Measurements from ENCODE around the gene MAST4. TPM values are rescaled to one million over a fixed set of nuclear protein-coding genes. Genes with fewer than 3 reads are reported as not detected.

Gene MAST4
- total and polyA plus RNA-seq, 2 donors (not counting 1 experiment from before 2014, with no cell fraction given): 2.5 to 57.1 TPM

DNA sequence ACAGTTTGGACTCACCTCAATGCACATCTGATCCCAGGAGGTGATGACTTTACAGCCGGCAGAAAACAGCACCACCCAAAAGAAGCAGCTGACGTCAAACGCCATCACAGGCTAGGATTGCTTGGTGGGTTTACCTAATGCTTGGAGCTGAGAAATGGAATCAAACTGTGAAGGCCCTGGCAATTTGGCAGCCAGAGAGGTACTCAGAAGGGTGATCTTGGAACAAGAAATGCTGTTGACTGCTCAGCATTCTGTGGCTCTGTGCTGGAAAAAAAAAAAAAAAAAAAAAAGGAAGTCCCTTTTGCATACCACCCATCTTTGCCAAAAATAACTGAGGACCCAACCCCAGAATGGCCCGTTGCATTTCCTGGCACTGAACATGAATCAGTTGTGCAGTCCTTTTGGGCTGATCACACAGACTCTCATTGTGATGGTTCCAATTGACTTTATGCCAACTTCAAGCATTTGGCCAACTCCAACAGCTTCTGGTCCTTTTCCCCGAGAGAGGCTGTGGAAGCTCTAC, 600.4 kb downstream of the MAST4 start, which contains the start of gene CD180:
TSS of gene CD180 (minus strand) at position 263 of the 523 bp plus-strand sequence. CDS start at position 105, 158 bp downstream.
- Mint-ChIP-seq H3K4me1 (peaks cover 96% of the 10 kb centered on the region), H3K4me3 (peak within 1 kb of the TSS; percentile 91), H3K27me3 (no peaks in the 10 kb centered on the region), H3K27ac (peak within 1 kb of the TSS; percentile 97), H3K9me3 (ENCODE audit: insufficient read depth) (no peaks in the 10 kb centered on the region)
- Histone ChIP-seq H3K9me3 (ENCODE audit: control extremely low read depth in 1 of 3, control insufficient read depth in 2 of 3, insufficient read depth in 1 of 3, low read length in 2 of 3) (peaks cover 0 to 10% (median 3%) of the 10 kb centered on the region in 3 donors), H3K79me2 (ENCODE audit: control insufficient read depth, insufficient read depth, low read length) (peaks cover 100% of the 10 kb centered on the region), H3K4me3 (ENCODE audit: control extremely low read depth in 1 of 5, extremely low read depth in 1 of 5, insufficient read depth in 1 of 5, low read depth in 2 of 5, low read length in 4 of 5) (peak within 1 kb of the TSS; percentile 63 to 95 (median 74)), H3K27ac (ENCODE audit: low read length in 2 of 2) (peak within 1 kb of the TSS; percentile 87 to 98), H4K20me1 (ENCODE audit: control insufficient read depth, insufficient read depth, low read length, poor library complexity, severe bottlenecking) (peaks cover 11% of the 10 kb centered on the region), H3K27me3 (replicated peaks in 1 of 4; ENCODE audit: control extremely low read depth in 1 of 4, control insufficient read depth in 3 of 4, insufficient read depth in 4 of 4, low read length in 3 of 4) (no peaks in the 10 kb centered on the region), H2AFZ (ENCODE audit: insufficient read depth, low read depth, low read length, poor library complexity, severe bottlenecking) (no peak within 1 kb of the TSS), H3K36me3 (replicated peaks in 1 of 2; ENCODE audit: control extremely low read depth in 1 of 2, control insufficient read depth in 1 of 2, extremely low read depth in 1 of 2, insufficient read depth in 2 of 2, low read length in 1 of 2) (peaks cover 8 to 30% of the 10 kb centered on the region in 2 experiments), H3K9ac (ENCODE audit: low read length) (peak within 1 kb of the TSS; percentile 87), H3K4me2 (replicated peaks; ENCODE audit: low read depth, low read length, poor library complexity, severe bottlenecking) (peak within 1 kb of the TSS; percentile 89), H3K4me1 (ENCODE audit: control insufficient read depth in 2 of 2, insufficient read depth in 2 of 2, low read length in 2 of 2) (peaks cover 60 to 76% of the 10 kb centered on the region in 2 donors)
- intact Hi-C loops (cut with micrococcal nuclease): loop anchor here (1.0 to 10.0 kb wide), 4 partner anchors 8 to 1238 kb away; partner anchors contain the start of gene PIK3R1
- WGBS (ENCODE audit: insufficient coverage): 4% methylated on average over 4 of the region's 5 CpGs
- ChIA-PET CTCF (interaction anchor here (0.7 to 9.8 kb wide), 10 partner anchors 11 to 1021 kb away, joined by 3 to 139 read pairs (median 3); no protein-coding TSS in a partner anchor), POLR2A (interaction anchor here (0.7 to 2.4 kb wide), 10 partner anchors 9 to 845 kb away, joined by 3 to 19 read pairs (median 10); no protein-coding TSS in a partner anchor)
- no peak for TF ChIP-seq CTCF (IDR thresholded peaks at IDR 0.05)
- no peak for TF ChIP-seq EZH2 (IDR thresholded peaks at IDR 0.05; ENCODE audit: borderline replicate concordance, insufficient read depth, low read depth, low read length, poor library complexity, severe bottlenecking)
- peak; percentile 54 for ATAC-seq (ENCODE audit: low read depth)
- peak; percentile 65 for DNase-seq

GRCh38 chr5:67197536-67197935, 601.3 kb downstream of the MAST4 start:
- Histone ChIP-seq H3K79me2 (ENCODE audit: control insufficient read depth, insufficient read depth, low read length) (peaks cover 99% of the 10 kb centered on the region), H2AFZ (ENCODE audit: insufficient read depth, low read depth, low read length, poor library complexity, severe bottlenecking) (no peak overlapping the region), H3K4me2 (replicated peaks; ENCODE audit: low read depth, low read length, poor library complexity, severe bottlenecking) (peak overlapping the region; percentile 89), H3K9ac (ENCODE audit: low read length) (peak overlapping the region; percentile 87), H3K9me3 (ENCODE audit: control extremely low read depth in 1 of 3, control insufficient read depth in 2 of 3, insufficient read depth in 1 of 3, low read length in 2 of 3) (peaks cover 0 to 6% (median 0%) of the 10 kb centered on the region in 3 donors), H3K27ac (ENCODE audit: low read length in 2 of 2) (peak overlapping the region; percentile 87 to 98), H3K27me3 (replicated peaks in 1 of 4; ENCODE audit: control extremely low read depth in 1 of 4, control insufficient read depth in 3 of 4, insufficient read depth in 4 of 4, low read length in 3 of 4) (no peaks in the 10 kb centered on the region), H3K4me1 (ENCODE audit: control insufficient read depth in 2 of 2, insufficient read depth in 2 of 2, low read length in 2 of 2) (peaks cover 62 to 78% of the 10 kb centered on the region in 2 donors), H3K4me3 (ENCODE audit: control extremely low read depth in 1 of 5, extremely low read depth in 1 of 5, insufficient read depth in 1 of 5, low read depth in 2 of 5, low read length in 4 of 5) (peak overlapping the region in 4 of 5 experiments; percentile 63 to 87 (median 73)), H4K20me1 (ENCODE audit: control insufficient read depth, insufficient read depth, low read length, poor library complexity, severe bottlenecking) (peaks cover 5% of the 10 kb centered on the region), H3K36me3 (replicated peaks in 1 of 2; ENCODE audit: control extremely low read depth in 1 of 2, control insufficient read depth in 1 of 2, extremely low read depth in 1 of 2, insufficient read depth in 2 of 2, low read length in 1 of 2) (peaks cover 4 to 22% of the 10 kb centered on the region in 2 experiments)
- ATAC-seq (ENCODE audit: low read depth) (no peak), DNase-seq (no peak)
- Mint-ChIP-seq H3K27me3 (no peaks in the 10 kb centered on the region), H3K4me1 (peaks cover 95% of the 10 kb centered on the region), H3K4me3 (peak overlapping the region; percentile 91), H3K27ac (peak overlapping the region; percentile 97), H3K9me3 (ENCODE audit: insufficient read depth) (no peaks in the 10 kb centered on the region)
- no CpG with 5 or more reads among the region's 1 CpG for WGBS (ENCODE audit: insufficient coverage)
- TF ChIP-seq EZH2 (IDR thresholded peaks at IDR 0.05; ENCODE audit: borderline replicate concordance, insufficient read depth, low read depth, low read length, poor library complexity, severe bottlenecking) (no peak), CTCF (IDR thresholded peaks at IDR 0.05) (no peak)
- intact Hi-C loops (cut with micrococcal nuclease): loop anchor here (10.0 kb wide), 2 partner anchors 1017 to 1237 kb away; partner anchors contain the start of gene PIK3R1
- CTCF ChIA-PET: interaction anchor here (0.5 to 9.8 kb wide), 5 partner anchors 10 to 48 kb away, joined by 3 to 139 read pairs (median 3); no protein-coding TSS in a partner anchor
- POLR2A ChIA-PET: interaction anchor here (2.4 kb wide), 1 partner anchor 8 kb away, joined by 19 read pairs; no protein-coding TSS in a partner anchor

All from B cell (primary cell).